Endothelial cell of umbilical vein (primary cell): Measurements from ENCODE around the gene LARGE1. TPM values are rescaled to one million over a fixed set of nuclear protein-coding genes. Genes with fewer than 3 reads are reported as not detected.

ENCODE experiments used
- BruUV-seq: library from RNA; stranded (reverse); fragments of 400-500 nt; replicated peaks from 2 replicates; lab custom pipeline; 2021; lab: Mats Ljungman, UMichigan
- CTCF ChIA-PET: fragments of 300-600, 350-600 bp; sonication (Branson Sonifier 250); formaldehyde crosslinking; loops from one replicate; lab custom pipeline; 2021; ENCODE audit warnings: antibody characterized with exemption, inconsistent platforms; lab: Charles Lee
- POLR2A ChIA-PET: fragments of 300-600, 350-600 bp; sonication (Branson Sonifier 250); formaldehyde crosslinking; loops from one replicate; lab custom pipeline; 2021; ENCODE audit warnings: antibody characterized with exemption, inconsistent platforms; lab: Charles Lee
- DNase-seq: peaks from one replicate; pipeline ENCODE4 v3.0.0-alpha.2; 2011; ENCODE audit warnings: low read depth, low spot score
- FAIRE-seq: peaks from 2 replicates; lab custom pipeline; 2011; peaks lifted over from hg19 to GRCh38; lab: Jason Lieb, UNC
- H2AFZ ChIP-seq: 2 replicates; pipeline ENCODE4 v1.6.0; 2012; ENCODE audit warnings: low read depth, low read length, control low read depth, inconsistent platforms
- H3K27ac ChIP-seq: 2 replicates; pipeline ENCODE4 v1.5.1; 2011; ENCODE audit warnings: low read depth, mild to moderate bottlenecking, control low read depth, low read length, moderate library complexity; ENCODE audit not compliant: insufficient read depth
- H3K27me3 ChIP-seq, 2 experiments: 2 replicates each; pipeline versions ENCODE4 v1.6.0 to v1.6.1; 2011; ENCODE audit warnings: low read length in 2 of 2, mixed read lengths in 1 of 2; ENCODE audit not compliant: control insufficient read depth in 2 of 2, insufficient read depth in 2 of 2
- H3K36me3 ChIP-seq, 2 experiments: 2 replicates in 1 of 2; 3 replicates in 1 of 2; pipeline ENCODE4 v1.5.1; 2011; ENCODE audit warnings: low read length in 2 of 2, mild to moderate bottlenecking in 1 of 2, moderate library complexity in 1 of 2; ENCODE audit not compliant: control insufficient read depth in 2 of 2, insufficient read depth in 2 of 2; ENCODE audit errors: extremely low read depth in 1 of 2
- H3K4me1 ChIP-seq: 3 replicates; pipeline ENCODE4 v1.5.1; 2011; ENCODE audit warnings: mild to moderate bottlenecking, low read length; ENCODE audit not compliant: control insufficient read depth, insufficient read depth; ENCODE audit errors: extremely low read depth
- H3K4me2 ChIP-seq: 2 replicates; pipeline ENCODE4 v1.6.1; 2011; ENCODE audit warnings: low read length, control low read depth, mixed read lengths; ENCODE audit not compliant: insufficient read depth
- H3K4me3 ChIP-seq, 3 experiments: fragments of 200-600 bp in 1 of 3; sonication (generic), shearing (Covaris generic) in 1 of 3; replicated peaks in 1 of 3; 2 replicates each; pipeline ENCODE4 v1.5.1; 2011 to 2016; ENCODE audit warnings: control low read depth in 3 of 3, low read length in 3 of 3, mild to moderate bottlenecking in 2 of 3, inconsistent platforms in 1 of 3, low read depth in 1 of 3, moderate library complexity in 1 of 3; ENCODE audit not compliant: insufficient read depth in 1 of 3
- H3K79me2 ChIP-seq: 2 replicates; pipeline ENCODE4 v1.6.0; 2012; ENCODE audit warnings: low read length, inconsistent platforms; ENCODE audit not compliant: control insufficient read depth, insufficient read depth
- H3K9ac ChIP-seq: replicated peaks from 2 replicates; pipeline ENCODE3; 2011; ENCODE audit warnings: low read length, control low read depth; ENCODE audit not compliant: insufficient read depth; ENCODE audit errors: extremely low read depth
- H3K9me1 ChIP-seq: replicated peaks from 3 replicates; pipeline ENCODE4 v1.6.0; 2011; ENCODE audit warnings: mild to moderate bottlenecking, low read length; ENCODE audit not compliant: control insufficient read depth, insufficient read depth; ENCODE audit errors: extremely low read depth
- H3K9me3 ChIP-seq: replicated peaks from 2 replicates; pipeline ENCODE4 v1.5.1; 2012; ENCODE audit warnings: low read length, inconsistent platforms; ENCODE audit not compliant: control insufficient read depth, insufficient read depth
- H4K20me1 ChIP-seq: replicated peaks from 2 replicates; pipeline ENCODE3; 2011; ENCODE audit warnings: mild to moderate bottlenecking, low read length; ENCODE audit not compliant: control insufficient read depth, insufficient read depth; ENCODE audit errors: extremely low read depth
- EZH2 ChIP-seq: IDR thresholded peaks from 2 replicates; pipeline ENCODE4 v1.6.1; 2012; ENCODE audit warnings: borderline replicate concordance, low read depth, mild to moderate bottlenecking, moderate library complexity, low read length, inconsistent platforms; ENCODE audit not compliant: severe bottlenecking
- FOS ChIP-seq: IDR thresholded peaks from 2 replicates; pipeline ENCODE4 v1.6.1; 2011; ENCODE audit warnings: mild to moderate bottlenecking, low read length, moderate library complexity, borderline replicate concordance; ENCODE audit not compliant: insufficient read depth
- GATA2 ChIP-seq: IDR thresholded peaks from 2 replicates; pipeline ENCODE4 v1.7.0; 2011; ENCODE audit warnings: low read depth, mild to moderate bottlenecking, moderate library complexity, mixed read lengths, low read length; ENCODE audit not compliant: insufficient read length, insufficient read depth
- JUN ChIP-seq: IDR thresholded peaks from 2 replicates; pipeline ENCODE4 v1.6.1; 2011; ENCODE audit warnings: borderline replicate concordance, low read depth; ENCODE audit not compliant: insufficient read length, insufficient read depth
- MAX ChIP-seq: IDR thresholded peaks from 2 replicates; pipeline ENCODE4 v1.6.1; 2011; ENCODE audit not compliant: insufficient read depth, insufficient read length
- MYC ChIP-seq: IDR thresholded peaks from one replicate; pipeline ENCODE4 v1.6.1; 2011; ENCODE audit warnings: mild to moderate bottlenecking, low read depth, low read length
- POLR2A ChIP-seq: IDR thresholded peaks from 2 replicates; pipeline ENCODE4 v1.6.1; 2012; ENCODE audit warnings: low read depth, mild to moderate bottlenecking, control low read depth, low read length
- POLR2AphosphoS5 ChIP-seq: IDR thresholded peaks from 2 replicates; pipeline ENCODE4 v1.6.1; 2012; ENCODE audit warnings: low read depth, mild to moderate bottlenecking, control low read depth, low read length, moderate library complexity; ENCODE audit not compliant: insufficient read depth
- dilution Hi-C: fragments of 300-500 bp; cut with MboI; formaldehyde crosslinking; loops from one replicate; pipeline ENCODE4 v1.15.0; 2019; ENCODE audit warnings: low sequenced_read_pairs; ENCODE audit not compliant: extremely low pct_ligation_motif_present
- intact Hi-C: fragments of 100-400 bp; cut with micrococcal nuclease; formaldehyde crosslinking; loops from one replicate; pipeline ENCODE4 v1.10.0; 2022
- polyA plus RNA-seq, 4 experiments: library from polyadenylated mRNA; depleted of rRNA in 3 of 4; stranded (reverse) in 3 of 4; unstranded in 1 of 4; fragments of >200 nt; gene quantifications; 2 replicates each; pipeline versions ENCODE4 v1.2.1 to v1.2.3, GENCODE V29; 2011 to 2012; ENCODE audit warnings: missing spikeins in 1 of 4
- total RNA-seq: library from RNA; stranded (reverse); gene quantifications from 2 replicates; pipeline ENCODE4 v1.2.3, GENCODE V29; 2021
- TF ChIP-seq, protein P1 (sequence below), 2 donors: IDR thresholded peaks; 1 replicate in 1 of 2; 2 replicates in 1 of 2; pipeline ENCODE4 v1.5.1; 2011; ENCODE audit warnings: low read length in 2 of 2, mild to moderate bottlenecking in 2 of 2, moderate library complexity in 2 of 2, control low read depth in 1 of 2, inconsistent platforms in 1 of 2, low read depth in 1 of 2; ENCODE audit not compliant: insufficient read depth in 1 of 2; ENCODE audit errors: extremely low read depth in 1 of 2

The LARGE1 gene
- total and polyA plus RNA-seq, 2 donors (not counting 3 experiments of a cell fraction or from before 2014, with no cell fraction given), result 0.95 to 4.4 TPM

DNA sequence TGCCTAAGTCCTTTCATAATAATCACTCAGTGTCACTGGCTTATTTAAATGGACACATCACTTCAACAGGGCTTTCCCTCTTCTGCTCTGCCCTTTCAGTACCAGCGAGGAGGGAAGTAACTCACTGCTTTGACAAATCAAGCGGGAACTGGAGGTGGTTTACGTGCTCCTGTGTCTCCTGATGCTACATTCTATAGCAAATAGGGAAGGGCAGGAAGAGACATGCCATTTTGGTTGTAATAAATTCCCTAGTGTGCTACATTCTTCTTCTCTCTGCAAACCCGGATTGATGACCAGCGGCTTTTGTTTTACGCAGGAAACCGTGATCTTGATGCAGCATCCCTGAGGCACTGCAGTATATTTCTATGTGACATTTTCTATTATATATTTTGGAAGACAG is 491.0 kb downstream of the LARGE1 start:
- intact Hi-C loops, result no loop called here
- Histone ChIP-seq H3K4me3 (no peak overlapping the region), H3K79me2 (no peaks in the 10 kb centered on the region), H3K9me1 (no peaks in the 10 kb centered on the region), H3K36me3 (no peaks in the 10 kb centered on the region), H3K4me2 (no peak overlapping the region), H4K20me1 (no peaks in the 10 kb centered on the region), H3K27ac (no peak overlapping the region), H3K9me3 (peaks cover 2% of the 10 kb centered on the region), H2AFZ (no peak overlapping the region), H3K9ac (no peak overlapping the region), H3K27me3 (no peaks in the 10 kb centered on the region), H3K4me1 (no peaks in the 10 kb centered on the region)
- BruUV-seq, result no TSS peak
- FAIRE-seq (no peak), DNase-seq (no peak)
- dilution Hi-C loops, result no loop called here
- no peak for TF ChIP-seq MAX
- TF ChIP-seq POLR2A, result no peak
- no peak for TF ChIP-seq EZH2
- TF ChIP-seq POLR2AphosphoS5, result no peak
- no peak for TF ChIP-seq JUN
- TF ChIP-seq, protein P1, sequence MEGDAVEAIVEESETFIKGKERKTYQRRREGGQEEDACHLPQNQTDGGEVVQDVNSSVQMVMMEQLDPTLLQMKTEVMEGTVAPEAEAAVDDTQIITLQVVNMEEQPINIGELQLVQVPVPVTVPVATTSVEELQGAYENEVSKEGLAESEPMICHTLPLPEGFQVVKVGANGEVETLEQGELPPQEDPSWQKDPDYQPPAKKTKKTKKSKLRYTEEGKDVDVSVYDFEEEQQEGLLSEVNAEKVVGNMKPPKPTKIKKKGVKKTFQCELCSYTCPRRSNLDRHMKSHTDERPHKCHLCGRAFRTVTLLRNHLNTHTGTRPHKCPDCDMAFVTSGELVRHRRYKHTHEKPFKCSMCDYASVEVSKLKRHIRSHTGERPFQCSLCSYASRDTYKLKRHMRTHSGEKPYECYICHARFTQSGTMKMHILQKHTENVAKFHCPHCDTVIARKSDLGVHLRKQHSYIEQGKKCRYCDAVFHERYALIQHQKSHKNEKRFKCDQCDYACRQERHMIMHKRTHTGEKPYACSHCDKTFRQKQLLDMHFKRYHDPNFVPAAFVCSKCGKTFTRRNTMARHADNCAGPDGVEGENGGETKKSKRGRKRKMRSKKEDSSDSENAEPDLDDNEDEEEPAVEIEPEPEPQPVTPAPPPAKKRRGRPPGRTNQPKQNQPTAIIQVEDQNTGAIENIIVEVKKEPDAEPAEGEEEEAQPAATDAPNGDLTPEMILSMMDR (IDR thresholded peaks at IDR 0.05; ENCODE audit: extremely low read depth in 1 of 2, insufficient read depth in 1 of 2, low read depth in 1 of 2, low read length in 2 of 2), result no peak
- no peak for TF ChIP-seq FOS
- no peak for TF ChIP-seq GATA2
- TF ChIP-seq MYC, result no peak
- ChIA-PET POLR2A (no interaction called here), CTCF (no interaction called here)
